Measurements from ENCODE around the gene UGT1A8. TPM values are rescaled to one million over a fixed set of nuclear protein-coding genes. Genes with fewer than 3 reads are reported as not detected.
"Not testable (repeated sequence)": the region's sequence is repeated elsewhere in the genome, so short reads cannot be mapped to it uniquely, and the experiment has no call there.

UGT1A8 gene
- total RNA-seq, 1 donor from 2014 or later: not detected

DNA sequence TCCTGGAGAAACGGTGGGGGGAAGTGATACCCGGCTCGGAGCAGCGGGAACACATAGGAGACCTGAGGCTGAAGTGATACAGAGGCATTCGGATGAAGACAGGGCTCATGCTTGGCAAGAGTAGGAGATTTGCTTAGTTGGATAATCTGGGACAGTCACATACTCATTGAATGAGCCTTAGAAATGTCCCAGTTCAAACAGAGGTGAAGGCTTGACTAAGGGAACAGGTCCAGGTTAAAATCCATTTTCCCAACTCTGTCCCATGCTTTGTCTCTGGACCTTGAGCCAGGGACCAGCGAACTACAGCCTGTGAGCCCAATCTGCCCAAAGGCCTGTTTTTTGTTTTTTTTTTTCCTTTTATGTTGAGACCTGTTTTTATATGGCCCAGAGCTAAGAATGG, 76.5 kb downstream of the UGT1A8 start:
- Histone ChIP-seq H3K27ac (replicated peaks) (no peak overlapping the region), H3K36me3 (no peaks in the 10 kb centered on the region), H3K4me1 (no peaks in the 10 kb centered on the region), H3K9me3 (replicated peaks) (no peaks in the 10 kb centered on the region), H3K27me3 (ENCODE audit: low read depth) (peaks cover 18% of the 10 kb centered on the region), H3K4me3 (no peak overlapping the region)
- no peak for DNase-seq
- intact Hi-C loops (cut with micrococcal nuclease): no loop called here
- TF ChIP-seq, protein P1, sequence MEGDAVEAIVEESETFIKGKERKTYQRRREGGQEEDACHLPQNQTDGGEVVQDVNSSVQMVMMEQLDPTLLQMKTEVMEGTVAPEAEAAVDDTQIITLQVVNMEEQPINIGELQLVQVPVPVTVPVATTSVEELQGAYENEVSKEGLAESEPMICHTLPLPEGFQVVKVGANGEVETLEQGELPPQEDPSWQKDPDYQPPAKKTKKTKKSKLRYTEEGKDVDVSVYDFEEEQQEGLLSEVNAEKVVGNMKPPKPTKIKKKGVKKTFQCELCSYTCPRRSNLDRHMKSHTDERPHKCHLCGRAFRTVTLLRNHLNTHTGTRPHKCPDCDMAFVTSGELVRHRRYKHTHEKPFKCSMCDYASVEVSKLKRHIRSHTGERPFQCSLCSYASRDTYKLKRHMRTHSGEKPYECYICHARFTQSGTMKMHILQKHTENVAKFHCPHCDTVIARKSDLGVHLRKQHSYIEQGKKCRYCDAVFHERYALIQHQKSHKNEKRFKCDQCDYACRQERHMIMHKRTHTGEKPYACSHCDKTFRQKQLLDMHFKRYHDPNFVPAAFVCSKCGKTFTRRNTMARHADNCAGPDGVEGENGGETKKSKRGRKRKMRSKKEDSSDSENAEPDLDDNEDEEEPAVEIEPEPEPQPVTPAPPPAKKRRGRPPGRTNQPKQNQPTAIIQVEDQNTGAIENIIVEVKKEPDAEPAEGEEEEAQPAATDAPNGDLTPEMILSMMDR (IDR thresholded peaks at IDR 0.05; ENCODE audit: borderline replicate concordance): no peak

DNA sequence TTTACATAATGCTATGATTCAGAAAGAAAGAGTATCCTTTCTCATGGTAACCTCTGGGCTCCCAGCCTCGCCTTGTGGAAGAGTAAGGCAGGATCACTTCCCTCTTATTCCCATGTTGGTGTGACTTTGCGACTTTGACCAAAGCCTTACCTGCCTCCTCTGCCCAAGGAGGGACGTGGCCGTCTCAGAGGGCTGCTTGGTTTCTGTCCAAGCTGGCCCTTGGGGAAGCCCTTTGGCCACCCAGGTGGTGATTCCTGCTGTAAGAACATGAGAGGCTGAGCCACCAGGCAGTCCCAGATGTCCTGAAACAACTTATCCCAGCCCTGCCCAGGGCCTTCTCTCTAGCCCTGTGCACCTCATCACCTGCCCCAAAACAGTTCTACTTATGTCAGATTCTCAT, 81.3 kb downstream of the UGT1A8 start:
- Histone ChIP-seq H3K9me3 (replicated peaks) (peaks cover 10% of the 10 kb centered on the region), H3K36me3 (no peaks in the 10 kb centered on the region), H3K4me1 (no peaks in the 10 kb centered on the region), H3K27ac (replicated peaks) (no peak overlapping the region), H3K27me3 (ENCODE audit: low read depth) (peaks cover 5% of the 10 kb centered on the region), H3K4me3 (no peak overlapping the region)
- intact Hi-C loops (cut with micrococcal nuclease): no loop called here
- TF ChIP-seq, protein P1 (IDR thresholded peaks at IDR 0.05; ENCODE audit: borderline replicate concordance): no peak
- no peak for DNase-seq

DNA sequence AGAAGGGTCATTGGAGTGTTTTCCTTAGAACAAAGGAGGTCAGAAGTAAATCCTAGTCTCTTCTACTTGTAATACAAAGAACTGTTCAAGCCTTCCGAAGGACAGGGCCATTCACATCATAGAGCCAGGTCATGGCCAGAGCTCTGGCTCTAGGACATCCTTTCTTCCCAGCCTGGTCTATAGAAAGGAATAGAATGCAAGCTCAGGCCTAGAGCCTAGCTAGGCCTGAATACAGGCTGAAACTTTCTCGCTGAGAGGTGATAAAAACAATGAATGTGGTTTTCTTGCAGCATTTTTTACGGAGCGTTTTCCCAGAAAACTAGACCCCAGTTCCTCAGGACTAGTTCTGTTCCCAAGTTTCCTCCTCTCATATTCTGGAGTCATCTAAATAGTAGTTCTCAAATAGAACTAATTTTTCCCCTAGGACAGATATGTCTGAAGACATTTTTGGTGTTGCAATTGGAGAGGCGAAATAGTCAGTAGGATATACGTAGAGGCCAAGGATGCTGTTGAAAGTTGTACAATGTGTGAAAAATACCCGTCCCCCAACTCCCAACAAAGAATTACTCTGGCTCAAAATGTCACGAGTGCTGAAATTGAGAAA, 82.1 kb downstream of the UGT1A8 start:
- TF ChIP-seq, protein P1 (IDR thresholded peaks at IDR 0.05; ENCODE audit: borderline replicate concordance): no peak
- Histone ChIP-seq H3K4me1 (no peaks in the 10 kb centered on the region), H3K36me3 (no peaks in the 10 kb centered on the region), H3K9me3 (replicated peaks) (peaks cover 17% of the 10 kb centered on the region), H3K27ac (replicated peaks) (no peak overlapping the region), H3K4me3 (no peak overlapping the region), H3K27me3 (ENCODE audit: low read depth) (peaks cover 5% of the 10 kb centered on the region)
- DNase-seq: no peak
- intact Hi-C loops (cut with micrococcal nuclease): no loop called here

DNA sequence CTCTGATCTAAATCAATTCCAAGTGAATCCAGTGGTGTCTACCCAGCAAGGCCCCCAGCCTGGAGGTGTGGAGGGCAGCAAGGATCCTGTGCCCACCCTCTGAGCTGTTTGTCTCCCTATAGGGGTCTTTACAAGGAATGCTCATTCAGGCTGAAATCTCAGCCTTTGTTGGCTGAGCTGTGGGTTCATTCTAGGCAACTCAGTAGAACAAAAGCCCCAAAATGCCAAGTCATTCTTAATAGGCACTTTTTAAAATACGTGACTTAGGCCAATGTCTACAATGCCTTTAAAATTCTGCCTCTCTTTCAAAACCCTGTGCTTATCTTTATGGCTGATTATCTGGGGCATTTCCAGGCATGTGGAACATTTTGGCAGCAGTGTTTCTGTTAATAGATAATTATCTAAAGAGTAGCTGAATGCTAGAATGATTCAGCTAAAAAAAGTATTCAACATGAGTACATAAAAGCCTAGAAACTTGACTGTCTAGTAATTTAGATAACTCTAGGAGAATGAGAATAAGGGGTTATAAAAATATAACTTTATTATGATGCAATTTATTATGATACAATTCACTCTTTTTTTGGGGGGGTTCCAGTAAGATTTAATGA, 82.7 kb downstream of the UGT1A8 start:
- intact Hi-C loops (cut with micrococcal nuclease): no loop called here
- TF ChIP-seq, protein P1 (IDR thresholded peaks at IDR 0.05; ENCODE audit: borderline replicate concordance): no peak
- Histone ChIP-seq H3K36me3 (no peaks in the 10 kb centered on the region), H3K27me3 (ENCODE audit: low read depth) (peaks cover 5% of the 10 kb centered on the region), H3K4me3 (no peak overlapping the region), H3K27ac (replicated peaks) (no peak overlapping the region), H3K9me3 (replicated peaks) (peaks cover 22% of the 10 kb centered on the region), H3K4me1 (no peaks in the 10 kb centered on the region)
- no peak for DNase-seq

DNA sequence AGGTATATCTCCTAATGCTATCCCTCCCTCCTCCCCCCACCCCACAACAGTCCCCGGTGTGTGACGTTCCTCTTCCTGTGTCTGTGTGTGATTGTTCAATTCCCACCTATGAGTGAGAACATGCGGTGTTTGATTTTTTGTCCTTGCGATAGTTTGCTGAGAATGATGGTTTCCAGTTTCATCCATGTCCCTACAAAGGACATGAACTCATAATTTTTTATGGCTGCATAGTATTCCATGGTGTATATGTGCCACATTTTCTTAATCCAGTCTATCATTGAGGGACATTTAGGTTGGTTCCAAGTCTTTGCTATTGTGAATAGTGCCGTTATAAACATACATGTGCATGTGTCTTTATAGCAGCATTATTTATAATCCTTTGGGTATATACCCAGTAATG, 83.4 kb downstream of the UGT1A8 start:
- DNase-seq; H3K4me1 ChIP-seq; H3K4me3 ChIP-seq; intact Hi-C loops (cut with micrococcal nuclease); H3K27ac ChIP-seq (replicated peaks); H3K36me3 ChIP-seq; H3K27me3 ChIP-seq (ENCODE audit: low read depth): not testable (repeated sequence)
- H3K9me3 ChIP-seq (replicated peaks): peaks cover 22% of the 10 kb centered on the region

DNA sequence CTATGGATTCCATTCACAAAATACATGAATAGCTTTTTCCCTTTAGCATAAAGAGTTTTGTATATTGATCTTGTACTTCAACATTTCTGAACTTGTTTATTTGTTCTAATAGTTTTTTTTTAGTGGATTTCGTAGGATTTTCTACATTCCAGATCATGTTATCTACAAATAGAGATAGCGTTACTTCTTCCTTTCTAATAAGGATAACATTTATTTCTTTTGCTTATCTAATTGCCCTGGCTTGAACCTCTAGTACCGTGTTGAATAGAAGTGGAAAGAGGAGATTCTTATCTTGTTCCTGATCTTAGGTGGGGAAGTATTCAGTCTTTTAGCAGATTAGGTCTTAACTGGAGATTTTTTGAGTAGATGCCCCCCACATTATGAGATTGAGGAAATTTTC, 84.8 kb downstream of the UGT1A8 start:
- H3K27me3 ChIP-seq (ENCODE audit: low read depth): peaks cover 5% of the 10 kb centered on the region
- H3K9me3 ChIP-seq (replicated peaks): peaks cover 22% of the 10 kb centered on the region
- H3K27ac ChIP-seq (replicated peaks): no peak overlapping the region
- no peaks in the 10 kb centered on the region for H3K36me3 ChIP-seq
- H3K4me1 ChIP-seq: no peaks in the 10 kb centered on the region
- H3K4me3 ChIP-seq: no peak overlapping the region
- TF ChIP-seq, protein P1 (IDR thresholded peaks at IDR 0.05; ENCODE audit: borderline replicate concordance): no peak
- no peak for DNase-seq
- intact Hi-C loops (cut with micrococcal nuclease): no loop called here
